Natural killer cell (primary cell): ENCODE data around the gene ACTR2. TPM values are rescaled to one million over a fixed set of nuclear protein-coding genes. Genes with fewer than 3 reads are reported as not detected.
A peak's percentile ranks its signal among the peaks of the same experiment; 100 is the strongest.
"Not testable (repeated sequence)": the region's sequence is repeated elsewhere in the genome, so short reads cannot be mapped to it uniquely, and the experiment has no call there.

Experiments
- ATAC-seq, 3 donors: fragments of 150-1000 bp in 2 of 3; fragments of 200-7000 bp in 1 of 3; cut with Tn5 transposase; 1 replicate in 1 of 3; 2 replicates in 2 of 3; pipeline ENCODE4 v1.10.0; 2021; ENCODE audit warnings: mild to moderate bottlenecking in 2 of 3, moderate library complexity in 2 of 3
- DNase-seq, 2 donors: peaks; one replicate each; pipeline versions ENCODE4 v3.0.0 to v3.0.0-alpha.2; 2013 to 2021; ENCODE audit warnings: mixed read lengths in 1 of 2
- H3K27ac ChIP-seq: one replicate; pipeline ENCODE4 v1.5.1; 2013; ENCODE audit warnings: mild to moderate bottlenecking, low read length
- H3K27me3 ChIP-seq: one replicate; pipeline ENCODE4 v1.6.1; 2013; ENCODE audit warnings: low read length; ENCODE audit not compliant: control insufficient read depth, insufficient read depth
- H3K36me3 ChIP-seq: one replicate; pipeline ENCODE4 v1.6.1; 2013; ENCODE audit warnings: low read length; ENCODE audit not compliant: control insufficient read depth, insufficient read depth
- H3K4me1 ChIP-seq: one replicate; pipeline ENCODE4 v1.6.1; 2013; ENCODE audit warnings: low read length; ENCODE audit not compliant: control insufficient read depth, insufficient read depth
- H3K4me3 ChIP-seq: one replicate; pipeline ENCODE4 v1.5.1; 2013; ENCODE audit warnings: low read length
- H3K9me3 ChIP-seq: one replicate; pipeline ENCODE4 v1.6.1; 2013; ENCODE audit warnings: low read length; ENCODE audit not compliant: control insufficient read depth, insufficient read depth
- H3K27ac Mint-ChIP-seq, 2 donors: one replicate each; pipeline ENCODE4 v1.8.0; 2022; ENCODE audit warnings: mild to moderate bottlenecking in 2 of 2, mixed read lengths in 2 of 2, moderate library complexity in 1 of 2
- H3K27me3 Mint-ChIP-seq, 2 donors: one replicate each; pipeline ENCODE4 v1.8.0; 2022; ENCODE audit warnings: low read depth in 2 of 2, mixed read lengths in 2 of 2
- H3K36me3 Mint-ChIP-seq: one replicate; pipeline ENCODE4 v1.8.0; 2022; ENCODE audit warnings: mixed read lengths
- H3K4me1 Mint-ChIP-seq, 2 donors: one replicate each; pipeline ENCODE4 v1.8.0; 2022; ENCODE audit warnings: mixed read lengths in 2 of 2
- H3K4me3 Mint-ChIP-seq: one replicate; pipeline ENCODE4 v1.8.0; 2022; ENCODE audit warnings: mild to moderate bottlenecking, moderate library complexity, mixed read lengths
- H3K9me3 Mint-ChIP-seq, 2 donors: one replicate each; pipeline ENCODE4 v1.8.0; 2022; ENCODE audit warnings: mixed read lengths in 2 of 2
- CTCF ChIP-seq: fragments of 200-600 bp; IDR thresholded peaks from one replicate; pipeline ENCODE4 v1.8.0; 2022; ENCODE audit warnings: antibody characterized with exemption
- WGBS: methylation state at CpG from one replicate; pipeline ENCODE4 v1.1.7; 2013; ENCODE audit warnings: missing lambda C conversion rate; ENCODE audit not compliant: insufficient coverage; 5-methylcytosine and 5-hydroxymethylcytosine counted together
- intact Hi-C: fragments of 100-400 bp; cut with micrococcal nuclease; formaldehyde crosslinking; loops from one replicate; pipeline ENCODE4 v1.14.2; 2022
- total RNA-seq, 4 donors: library from RNA; stranded (reverse); fragments of 120-200 nt in 1 of 4; gene quantifications; one replicate each; pipeline versions ENCODE4 v1.2.3 to v1.2.4, GENCODE V29; 2013 to 2022

ACTR2 gene
- total RNA-seq, 3 donors from 2014 or later (not counting 1 experiment from before 2014, with no cell fraction given), result 346 to 404 (median 403) TPM

- H3K9me3 ChIP-seq, result no peaks in the 10 kb centered on the region
- peak overlapping the region; percentile 89 to 93 for H3K27ac Mint-ChIP-seq
- ATAC-seq, result no peak
- peak in 1 of 2 donors; percentile 36 for DNase-seq
- peaks cover 61 to 64% of the 10 kb centered on the region in 2 donors for H3K4me1 Mint-ChIP-seq
- H3K4me3 Mint-ChIP-seq, result peak overlapping the region; percentile 77
- 68% methylated on average over 8 of the region's 8 CpGs for WGBS
- no peaks in the 10 kb centered on the region for H3K27me3 ChIP-seq
- H3K27me3 Mint-ChIP-seq, result no peaks in the 10 kb centered on the region
- peak overlapping the region; percentile 59 for H3K27ac ChIP-seq
- peaks cover 9% of the 10 kb centered on the region for H3K36me3 ChIP-seq
- peaks cover 62% of the 10 kb centered on the region for H3K4me1 ChIP-seq
- H3K36me3 Mint-ChIP-seq, result no peaks in the 10 kb centered on the region
- intact Hi-C loops, result no loop called here
- no peaks in the 10 kb centered on the region for H3K9me3 Mint-ChIP-seq
- no peak overlapping the region for H3K4me3 ChIP-seq
- TF ChIP-seq CTCF, result no peak
Observed at GRCh38 chr2:65231892-65232477, 4.4 kb downstream of the ACTR2 start.

GRCh38 chr2:65232636-65233035, 5.0 kb downstream of the ACTR2 start:
- Histone ChIP-seq H3K27me3 (no peaks in the 10 kb centered on the region), H3K4me3 (no peak overlapping the region), H3K27ac (peak overlapping the region; percentile 59), H3K9me3 (no peaks in the 10 kb centered on the region), H3K4me1 (peaks cover 65% of the 10 kb centered on the region), H3K36me3 (peaks cover 9% of the 10 kb centered on the region)
- Mint-ChIP-seq H3K36me3 (no peaks in the 10 kb centered on the region), H3K4me3 (peak overlapping the region; percentile 77), H3K27me3 (no peaks in the 10 kb centered on the region), H3K27ac (peak overlapping the region; percentile 89 to 93), H3K9me3 (no peaks in the 10 kb centered on the region), H3K4me1 (peaks cover 61 to 62% of the 10 kb centered on the region in 2 donors)
- ATAC-seq (peak; percentile 46 to 58 (median 53)), DNase-seq (peak in 1 of 2 donors; percentile 39)
- 80% methylated on average over 1 of the region's 2 CpGs for WGBS
- intact Hi-C loops, result no loop called here
- TF ChIP-seq CTCF, result no peak

- ATAC-seq (no peak), DNase-seq (no peak)
- Histone ChIP-seq H3K4me3 (no peak overlapping the region), H3K4me1 (peaks cover 18% of the 10 kb centered on the region), H3K27ac (no peak overlapping the region), H3K27me3 (no peaks in the 10 kb centered on the region), H3K9me3 (no peaks in the 10 kb centered on the region), H3K36me3 (peaks cover 44% of the 10 kb centered on the region)
- intact Hi-C loops, result no loop called here
- WGBS, result 93% methylated on average over 2 of the region's 3 CpGs
- Mint-ChIP-seq H3K4me3 (no peak overlapping the region), H3K36me3 (peaks cover 11% of the 10 kb centered on the region), H3K4me1 (peaks cover 46 to 56% of the 10 kb centered on the region in 2 donors), H3K9me3 (no peaks in the 10 kb centered on the region), H3K27me3 (no peaks in the 10 kb centered on the region), H3K27ac (peak overlapping the region; percentile 72 to 83)
- no peak for TF ChIP-seq CTCF
Observed at GRCh38 chr2:65240657-65241056, 13.0 kb downstream of the ACTR2 start.

GRCh38 chr2:65244452-65244851, 16.8 kb downstream of the ACTR2 start:
- ATAC-seq, H3K4me3 ChIP-seq, H3K27me3 Mint-ChIP-seq, DNase-seq, intact Hi-C loops, H3K9me3 Mint-ChIP-seq, H3K4me1 ChIP-seq, H3K4me3 Mint-ChIP-seq, H3K9me3 ChIP-seq, H3K27ac ChIP-seq, H3K27me3 ChIP-seq: not testable (repeated sequence)
- H3K36me3 ChIP-seq, result peaks cover 66% of the 10 kb centered on the region
- peaks cover 11% of the 10 kb centered on the region for H3K36me3 Mint-ChIP-seq
- peaks cover 42 to 57% of the 10 kb centered on the region in 2 donors for H3K4me1 Mint-ChIP-seq
- WGBS, result 94% methylated on average over 2 of the region's 2 CpGs
- H3K27ac Mint-ChIP-seq, result peak overlapping the region in 1 of 2 donors; percentile 37
